HCT116 (cell line): ENCODE results near the gene DNAH5.

Experiments
- CTCF ChIP-seq, 3 experiments: fragments of 200-600 bp in 1 of 3; sonication (generic) in 1 of 3; IDR thresholded peaks in 2 of 3; conservative IDR thresholded peaks in 1 of 3; 2 replicates each; pipeline ENCODE4 v1.5.1; 2012 to 2017; ENCODE audit warnings: low read depth in 2 of 3, low read length in 2 of 3, antibody characterized with exemption in 1 of 3, borderline replicate concordance in 1 of 3, control low read depth in 1 of 3, mild to moderate bottlenecking in 1 of 3, mixed read lengths in 1 of 3, mixed run types in 1 of 3, moderate library complexity in 1 of 3; ENCODE audit not compliant: insufficient read depth in 1 of 3
- EZH2phosphoT487 ChIP-seq: fragments of 200-600 bp; IDR thresholded peaks from 2 replicates; pipeline ENCODE4 v1.6.1; 2018; ENCODE audit warnings: antibody characterized with exemption, borderline replicate concordance
- JUND ChIP-seq: IDR thresholded peaks from 2 replicates; pipeline ENCODE4 v1.6.1; 2012
- MAX ChIP-seq: IDR thresholded peaks from 2 replicates; pipeline ENCODE4 v1.6.1; 2012
- POLR2AphosphoS5 ChIP-seq: IDR thresholded peaks from 2 replicates; pipeline ENCODE4 v1.6.1; 2011; ENCODE audit warnings: mild to moderate bottlenecking, low read depth, low read length, moderate library complexity
- SIN3A ChIP-seq: IDR thresholded peaks from 2 replicates; pipeline ENCODE4 v1.6.1; 2012; ENCODE audit warnings: low read depth
- ZNF274 ChIP-seq: fragments of 200-500 bp; sonication (Bioruptor generic); IDR thresholded peaks from 2 replicates; pipeline ENCODE4 v1.6.1; 2014; ENCODE audit warnings: mild to moderate bottlenecking, low read depth, low read length, inconsistent platforms

DNA sequence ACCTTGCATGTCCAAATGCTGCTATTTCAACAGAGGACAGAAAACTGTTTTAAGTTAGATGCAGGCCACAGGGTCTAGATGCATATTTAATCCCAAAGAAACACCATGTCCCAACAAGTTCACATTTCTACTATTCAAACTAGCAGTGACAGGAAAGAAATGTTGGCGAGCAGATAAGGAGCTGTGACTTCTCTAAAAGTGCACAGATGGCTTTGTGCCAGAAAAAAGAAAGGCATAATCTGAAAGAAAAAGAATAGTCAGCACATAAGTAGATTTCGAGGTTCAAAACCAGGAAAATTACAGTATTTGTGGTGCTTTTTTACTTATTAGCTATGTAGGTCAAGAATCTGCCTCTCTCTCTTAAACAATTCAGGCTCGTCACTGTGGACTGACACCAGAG, 178.3 kb downstream of the DNAH5 start:
- TF ChIP-seq CTCF (IDR thresholded peaks at IDR 0.05 in 2 of 3, conservative IDR thresholded peaks at IDR 0.05 in 1 of 3; ENCODE audit: borderline replicate concordance in 1 of 3, insufficient read depth in 1 of 3, low read depth in 2 of 3, low read length in 2 of 3) (no peak), POLR2AphosphoS5 (no peak), JUND (no peak), MAX (no peak), SIN3A (no peak), EZH2phosphoT487 (no peak), ZNF274 (no peak)
